Measurements from ENCODE around the gene TMEM231. TPM values are rescaled to one million over a fixed set of nuclear protein-coding genes. Genes with fewer than 3 reads are reported as not detected.

TMEM231 gene
- total and polyA plus RNA-seq, 2 donors (not counting 1 experiment from before 2014, with no cell fraction given), result 9.6 to 18.8 TPM

DNA sequence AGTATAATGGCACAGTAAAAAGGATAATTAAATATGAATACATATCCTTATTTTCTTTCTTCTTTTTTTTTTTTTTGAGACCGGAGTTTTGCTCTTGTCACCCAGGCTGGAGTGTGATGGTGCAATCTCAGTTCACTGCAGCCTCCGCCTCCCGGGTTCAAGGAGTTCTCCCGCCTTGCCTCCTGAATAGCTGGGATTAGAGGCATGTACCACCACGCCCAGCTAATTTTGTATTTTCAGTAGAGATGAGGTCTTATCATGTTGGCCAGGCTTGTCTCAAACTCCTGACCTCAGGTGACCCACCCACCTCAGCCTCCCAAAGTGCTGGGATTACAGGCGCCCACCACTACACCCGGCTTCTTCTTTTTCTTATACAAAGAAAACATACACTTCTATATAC is 22.2 kb upstream of the TMEM231 start:
- Histone ChIP-seq H2AFZ (ENCODE audit: low read length) (no peak overlapping the region), H3K4me1 (ENCODE audit: control insufficient read depth, extremely low read depth, insufficient read depth, low read length) (no peaks in the 10 kb centered on the region), H3K27me3 (ENCODE audit: control insufficient read depth, insufficient read depth, low read length) (no peaks in the 10 kb centered on the region), H3K9ac (ENCODE audit: insufficient read depth, low read length) (no peak overlapping the region), H3K36me3 (ENCODE audit: control insufficient read depth, insufficient read depth, low read length) (peaks cover 12% of the 10 kb centered on the region), H3K4me3 (replicated peaks in 1 of 4; ENCODE audit: control extremely low read depth in 1 of 4, insufficient read depth in 1 of 4, low read depth in 3 of 4, low read length in 4 of 4) (no peak overlapping the region), H4K20me1 (ENCODE audit: control insufficient read depth, extremely low read depth, insufficient read depth, low read length) (no peaks in the 10 kb centered on the region), H3K9me3 (ENCODE audit: control insufficient read depth, insufficient read depth, low read depth, low read length) (no peaks in the 10 kb centered on the region), H3K27ac (ENCODE audit: insufficient read depth, low read length) (no peak overlapping the region), H3K79me2 (ENCODE audit: control insufficient read depth, insufficient read depth, low read length) (no peaks in the 10 kb centered on the region), H3K4me2 (ENCODE audit: extremely low read depth, insufficient read depth, low read length) (no peak overlapping the region)
- no peak for TF ChIP-seq EZH2 (IDR thresholded peaks at IDR 0.05; ENCODE audit: low read length, missing control alignments)
- TF ChIP-seq, protein P1, sequence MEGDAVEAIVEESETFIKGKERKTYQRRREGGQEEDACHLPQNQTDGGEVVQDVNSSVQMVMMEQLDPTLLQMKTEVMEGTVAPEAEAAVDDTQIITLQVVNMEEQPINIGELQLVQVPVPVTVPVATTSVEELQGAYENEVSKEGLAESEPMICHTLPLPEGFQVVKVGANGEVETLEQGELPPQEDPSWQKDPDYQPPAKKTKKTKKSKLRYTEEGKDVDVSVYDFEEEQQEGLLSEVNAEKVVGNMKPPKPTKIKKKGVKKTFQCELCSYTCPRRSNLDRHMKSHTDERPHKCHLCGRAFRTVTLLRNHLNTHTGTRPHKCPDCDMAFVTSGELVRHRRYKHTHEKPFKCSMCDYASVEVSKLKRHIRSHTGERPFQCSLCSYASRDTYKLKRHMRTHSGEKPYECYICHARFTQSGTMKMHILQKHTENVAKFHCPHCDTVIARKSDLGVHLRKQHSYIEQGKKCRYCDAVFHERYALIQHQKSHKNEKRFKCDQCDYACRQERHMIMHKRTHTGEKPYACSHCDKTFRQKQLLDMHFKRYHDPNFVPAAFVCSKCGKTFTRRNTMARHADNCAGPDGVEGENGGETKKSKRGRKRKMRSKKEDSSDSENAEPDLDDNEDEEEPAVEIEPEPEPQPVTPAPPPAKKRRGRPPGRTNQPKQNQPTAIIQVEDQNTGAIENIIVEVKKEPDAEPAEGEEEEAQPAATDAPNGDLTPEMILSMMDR (conservative IDR thresholded peaks at IDR 0.05 in 1 of 2, IDR thresholded peaks at IDR 0.05 in 1 of 2; ENCODE audit: low read depth in 1 of 2, low read length in 2 of 2), result no peak
- no peak for DNase-seq (ENCODE audit: low read depth in 2 of 2)

DNA sequence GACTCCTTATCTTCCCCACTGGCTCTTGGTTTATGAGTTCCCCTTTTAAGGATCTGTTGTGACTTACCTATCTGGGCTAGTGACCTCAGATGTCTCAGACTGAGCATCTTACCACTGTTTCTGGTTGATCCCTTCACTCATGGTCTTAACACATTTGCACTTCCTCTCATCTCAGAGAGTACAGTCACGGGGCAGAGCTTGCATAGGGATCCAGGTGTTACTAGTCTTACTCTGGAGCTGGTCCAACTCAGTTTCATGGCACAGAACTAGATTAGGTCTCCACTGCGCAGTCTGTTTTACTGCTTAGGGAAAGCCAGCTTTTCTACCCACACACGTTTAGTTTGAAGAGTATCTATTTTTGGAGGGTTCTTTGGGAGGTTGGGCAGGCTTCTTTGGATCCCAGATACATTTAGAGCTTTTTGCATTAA is 20.3 kb upstream of the TMEM231 start:
- Histone ChIP-seq H3K4me2 (ENCODE audit: extremely low read depth, insufficient read depth, low read length) (no peak overlapping the region), H3K9ac (ENCODE audit: insufficient read depth, low read length) (no peak overlapping the region), H3K4me1 (ENCODE audit: control insufficient read depth, extremely low read depth, insufficient read depth, low read length) (no peaks in the 10 kb centered on the region), H3K4me3 (replicated peaks in 1 of 4; ENCODE audit: control extremely low read depth in 1 of 4, insufficient read depth in 1 of 4, low read depth in 3 of 4, low read length in 4 of 4) (no peak overlapping the region), H2AFZ (ENCODE audit: low read length) (no peak overlapping the region), H3K27ac (ENCODE audit: insufficient read depth, low read length) (no peak overlapping the region), H3K27me3 (ENCODE audit: control insufficient read depth, insufficient read depth, low read length) (no peaks in the 10 kb centered on the region), H4K20me1 (ENCODE audit: control insufficient read depth, extremely low read depth, insufficient read depth, low read length) (no peaks in the 10 kb centered on the region), H3K9me3 (ENCODE audit: control insufficient read depth, insufficient read depth, low read depth, low read length) (no peaks in the 10 kb centered on the region), H3K79me2 (ENCODE audit: control insufficient read depth, insufficient read depth, low read length) (peaks cover 2% of the 10 kb centered on the region), H3K36me3 (ENCODE audit: control insufficient read depth, insufficient read depth, low read length) (peaks cover 15% of the 10 kb centered on the region)
- no peak for TF ChIP-seq EZH2 (IDR thresholded peaks at IDR 0.05; ENCODE audit: low read length, missing control alignments)
- TF ChIP-seq, protein P1 (conservative IDR thresholded peaks at IDR 0.05 in 1 of 2, IDR thresholded peaks at IDR 0.05 in 1 of 2; ENCODE audit: low read depth in 1 of 2, low read length in 2 of 2), result no peak
- no peak for DNase-seq (ENCODE audit: low read depth in 2 of 2)

DNA sequence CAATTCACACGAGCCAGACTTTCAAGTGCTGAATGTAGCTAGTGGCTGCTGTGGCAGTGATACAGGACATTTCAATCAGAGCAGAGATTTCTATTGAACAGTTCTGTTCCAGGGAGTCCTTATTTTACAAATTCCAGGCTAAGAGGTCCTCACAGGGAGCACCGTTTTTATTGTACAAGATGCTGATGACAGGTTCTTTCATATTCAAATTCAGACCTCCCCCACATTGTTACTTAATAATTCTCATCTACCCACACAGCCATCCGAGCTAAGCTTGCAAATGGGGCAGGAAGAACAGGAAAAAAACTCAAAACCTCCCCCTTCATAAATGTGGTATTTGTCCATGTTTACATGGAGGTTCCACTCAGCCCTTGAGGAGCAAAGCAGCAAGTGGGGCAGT is 19.9 kb upstream of the TMEM231 start:
- TF ChIP-seq, protein P1 (conservative IDR thresholded peaks at IDR 0.05 in 1 of 2, IDR thresholded peaks at IDR 0.05 in 1 of 2; ENCODE audit: low read depth in 1 of 2, low read length in 2 of 2), result no peak
- TF ChIP-seq EZH2 (IDR thresholded peaks at IDR 0.05; ENCODE audit: low read length, missing control alignments), result no peak
- peaks cover 15% of the 10 kb centered on the region for H3K36me3 ChIP-seq (ENCODE audit: control insufficient read depth, insufficient read depth, low read length)
- no peak overlapping the region for H3K4me3 ChIP-seq (replicated peaks in 1 of 4; ENCODE audit: control extremely low read depth in 1 of 4, insufficient read depth in 1 of 4, low read depth in 3 of 4, low read length in 4 of 4)
- no peaks in the 10 kb centered on the region for H3K4me1 ChIP-seq (ENCODE audit: control insufficient read depth, extremely low read depth, insufficient read depth, low read length)
- H2AFZ ChIP-seq (ENCODE audit: low read length), result no peak overlapping the region
- H3K4me2 ChIP-seq (ENCODE audit: extremely low read depth, insufficient read depth, low read length), result no peak overlapping the region
- H3K27me3 ChIP-seq (ENCODE audit: control insufficient read depth, insufficient read depth, low read length), result no peaks in the 10 kb centered on the region
- no peaks in the 10 kb centered on the region for H3K9me3 ChIP-seq (ENCODE audit: control insufficient read depth, insufficient read depth, low read depth, low read length)
- H3K27ac ChIP-seq (ENCODE audit: insufficient read depth, low read length), result no peak overlapping the region
- DNase-seq (ENCODE audit: low read depth in 2 of 2), result no peak
- H3K79me2 ChIP-seq (ENCODE audit: control insufficient read depth, insufficient read depth, low read length), result peaks cover 2% of the 10 kb centered on the region
- H4K20me1 ChIP-seq (ENCODE audit: control insufficient read depth, extremely low read depth, insufficient read depth, low read length), result no peaks in the 10 kb centered on the region
- H3K9ac ChIP-seq (ENCODE audit: insufficient read depth, low read length), result no peak overlapping the region
